ENCODE data around the gene KRTAP16-1.
"Not testable (repeated sequence)": the region's sequence is repeated elsewhere in the genome, so short reads cannot be mapped to it uniquely, and the experiment has no call there.

KRTAP16-1 gene, protein sequence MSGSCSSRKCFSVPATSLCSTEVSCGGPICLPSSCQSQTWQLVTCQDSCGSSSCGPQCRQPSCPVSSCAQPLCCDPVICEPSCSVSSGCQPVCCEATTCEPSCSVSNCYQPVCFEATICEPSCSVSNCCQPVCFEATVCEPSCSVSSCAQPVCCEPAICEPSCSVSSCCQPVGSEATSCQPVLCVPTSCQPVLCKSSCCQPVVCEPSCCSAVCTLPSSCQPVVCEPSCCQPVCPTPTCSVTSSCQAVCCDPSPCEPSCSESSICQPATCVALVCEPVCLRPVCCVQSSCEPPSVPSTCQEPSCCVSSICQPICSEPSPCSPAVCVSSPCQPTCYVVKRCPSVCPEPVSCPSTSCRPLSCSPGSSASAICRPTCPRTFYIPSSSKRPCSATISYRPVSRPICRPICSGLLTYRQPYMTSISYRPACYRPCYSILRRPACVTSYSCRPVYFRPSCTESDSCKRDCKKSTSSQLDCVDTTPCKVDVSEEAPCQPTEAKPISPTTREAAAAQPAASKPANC

DNA sequence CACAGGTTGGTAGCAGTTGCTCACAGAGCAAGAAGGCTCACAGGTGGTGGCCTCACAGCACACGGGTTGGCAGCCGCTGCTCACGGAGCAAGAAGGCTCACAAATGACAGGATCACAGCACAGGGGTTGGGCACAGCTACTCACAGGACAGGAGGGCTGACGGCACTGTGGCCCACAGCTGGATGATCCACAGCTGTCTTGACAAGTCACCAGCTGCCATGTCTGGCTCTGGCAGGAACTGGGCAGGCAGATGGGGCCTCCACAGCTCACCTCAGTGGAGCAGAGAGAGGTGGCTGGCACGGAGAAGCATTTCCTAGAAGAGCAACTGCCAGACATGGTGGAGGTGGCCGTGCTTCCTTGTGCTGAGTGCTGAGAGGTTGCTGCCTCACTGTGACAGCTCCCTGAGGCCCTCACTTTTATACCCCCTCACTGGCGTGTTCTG lies at the start of gene KRTAP16-1:
KRTAP16-1 (minus strand) TSS at position 392 of the 442 bp plus-strand sequence; CDS start at position 336, 56 bp downstream.
- DNase-seq: peak; percentile 31

- DNase-seq: no peak
Measured at GRCh38 chr17:41354536-41354935, 45.4 kb upstream of the KRTAP16-1 start.

DNA sequence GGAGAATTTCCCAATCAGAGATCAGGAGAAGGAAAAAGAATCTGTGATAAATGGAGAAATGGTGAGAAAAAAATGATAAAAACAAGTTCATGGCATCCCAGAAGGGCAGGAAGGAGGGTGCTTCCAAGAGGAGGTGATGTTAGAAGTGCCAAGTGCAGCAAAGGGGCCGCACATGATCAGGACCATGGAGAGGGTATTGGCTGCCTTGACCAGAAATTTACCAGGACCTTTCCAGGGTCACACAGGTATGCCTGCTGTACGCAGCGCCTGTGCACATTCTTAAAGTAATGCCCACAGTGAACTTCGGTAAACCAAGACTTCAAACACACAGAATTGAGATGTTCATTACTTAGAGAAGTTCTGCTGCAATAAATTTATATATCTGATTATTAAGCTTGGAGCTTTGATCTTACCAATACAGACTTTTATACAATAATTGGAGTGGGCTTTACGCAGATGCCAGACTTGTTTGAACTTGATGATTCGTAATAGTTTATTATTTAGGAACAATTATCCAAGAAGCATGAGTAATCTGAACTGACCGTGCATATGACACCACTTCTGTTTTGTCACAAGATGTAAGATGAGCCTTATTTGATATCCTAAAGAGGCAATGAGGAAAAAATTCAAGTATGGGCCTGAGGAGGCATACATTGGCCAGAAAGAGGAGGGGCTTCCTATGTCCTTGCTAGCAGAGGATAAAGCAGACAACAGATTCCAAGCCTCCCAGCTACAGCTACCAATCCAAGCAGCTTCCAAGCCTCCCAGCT lies 43.7 kb upstream of the KRTAP16-1 start:
- DNase-seq: no peak

- DNase-seq: no peak
Measured at GRCh38 chr17:41351177-41351576, 42.1 kb upstream of the KRTAP16-1 start.

DNA sequence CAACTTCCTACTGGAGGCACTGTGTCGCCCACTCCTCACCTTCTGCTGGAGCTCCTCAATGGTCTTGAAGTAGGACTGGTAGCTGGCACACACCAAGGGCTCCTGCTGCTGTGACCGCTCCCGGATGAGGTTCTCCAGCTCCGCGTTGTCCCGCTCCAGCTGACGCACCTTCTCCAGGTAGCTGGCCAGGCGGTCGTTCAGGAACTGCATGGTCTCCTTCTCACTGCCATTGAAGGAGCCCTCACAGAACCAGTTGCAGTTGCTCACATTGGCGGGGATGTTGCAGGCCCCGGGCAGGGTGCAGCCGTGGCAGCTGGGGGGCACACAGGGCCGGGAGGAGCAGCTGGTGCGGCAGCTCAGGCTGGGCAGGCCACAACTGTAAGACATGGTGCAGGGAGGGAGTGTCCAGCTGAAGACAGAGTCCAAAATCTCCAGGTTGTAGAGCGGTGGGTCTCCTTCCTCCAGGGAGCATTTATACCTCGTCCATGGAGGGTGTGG lies 41.3 kb upstream of the KRTAP16-1 start, which contains the start of gene KRT33A:
KRT33A (minus strand) TSS at position 448 of the 498 bp plus-strand sequence; CDS start at position 387, 61 bp downstream.
- DNase-seq: not testable (repeated sequence)

DNA sequence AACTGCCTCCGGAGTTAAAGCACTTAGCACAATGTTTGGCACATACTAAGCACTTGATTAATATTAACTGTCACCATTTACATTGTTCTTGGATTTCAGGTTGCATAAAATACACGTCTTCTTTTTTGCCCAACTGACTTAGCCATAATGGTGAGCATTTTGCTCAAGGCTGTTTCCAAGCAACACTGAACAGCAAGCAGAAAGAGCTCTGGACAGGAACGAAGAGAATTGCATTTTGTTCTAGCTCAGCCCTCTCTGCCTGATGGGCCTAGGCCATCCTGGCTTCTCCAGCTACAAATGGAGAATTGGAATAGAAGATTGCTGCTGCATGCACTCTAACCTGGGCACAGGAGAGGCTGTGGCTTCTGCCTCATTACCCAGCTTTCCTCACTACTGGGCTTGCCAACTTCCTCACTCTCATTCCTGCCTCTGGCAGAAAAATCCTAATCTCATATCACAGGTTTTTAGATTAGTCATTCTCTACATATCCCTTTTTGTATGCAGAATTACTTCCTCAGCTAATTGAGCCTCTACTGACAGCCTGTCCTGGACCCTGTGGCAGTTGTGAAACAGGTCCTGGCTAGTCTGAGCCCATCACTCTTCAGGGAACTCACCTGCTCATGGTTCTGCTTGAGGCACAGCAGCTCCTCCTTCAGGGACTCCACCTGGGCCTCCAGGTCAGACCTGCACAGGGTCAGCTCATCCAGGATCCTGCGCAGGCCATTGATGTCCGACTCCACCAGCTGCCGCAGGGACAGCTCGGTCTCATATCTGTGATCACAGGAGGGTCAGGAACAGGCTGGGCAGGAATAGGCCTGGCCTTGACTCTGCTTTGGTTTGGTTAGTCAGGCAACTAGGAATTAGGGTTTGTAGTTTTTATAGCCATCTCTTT lies 39.0 kb upstream of the KRTAP16-1 start:
- no peak for DNase-seq

GRCh38 chr17:41346421-41346820 lies 37.3 kb upstream of the KRTAP16-1 start:
- DNase-seq: not testable (repeated sequence)

- DNase-seq: no peak
Measured at GRCh38 chr17:41345992-41346391, 36.9 kb upstream of the KRTAP16-1 start.

GRCh38 chr17:41343029-41343428 lies 33.9 kb upstream of the KRTAP16-1 start:
- DNase-seq: no peak

DNA sequence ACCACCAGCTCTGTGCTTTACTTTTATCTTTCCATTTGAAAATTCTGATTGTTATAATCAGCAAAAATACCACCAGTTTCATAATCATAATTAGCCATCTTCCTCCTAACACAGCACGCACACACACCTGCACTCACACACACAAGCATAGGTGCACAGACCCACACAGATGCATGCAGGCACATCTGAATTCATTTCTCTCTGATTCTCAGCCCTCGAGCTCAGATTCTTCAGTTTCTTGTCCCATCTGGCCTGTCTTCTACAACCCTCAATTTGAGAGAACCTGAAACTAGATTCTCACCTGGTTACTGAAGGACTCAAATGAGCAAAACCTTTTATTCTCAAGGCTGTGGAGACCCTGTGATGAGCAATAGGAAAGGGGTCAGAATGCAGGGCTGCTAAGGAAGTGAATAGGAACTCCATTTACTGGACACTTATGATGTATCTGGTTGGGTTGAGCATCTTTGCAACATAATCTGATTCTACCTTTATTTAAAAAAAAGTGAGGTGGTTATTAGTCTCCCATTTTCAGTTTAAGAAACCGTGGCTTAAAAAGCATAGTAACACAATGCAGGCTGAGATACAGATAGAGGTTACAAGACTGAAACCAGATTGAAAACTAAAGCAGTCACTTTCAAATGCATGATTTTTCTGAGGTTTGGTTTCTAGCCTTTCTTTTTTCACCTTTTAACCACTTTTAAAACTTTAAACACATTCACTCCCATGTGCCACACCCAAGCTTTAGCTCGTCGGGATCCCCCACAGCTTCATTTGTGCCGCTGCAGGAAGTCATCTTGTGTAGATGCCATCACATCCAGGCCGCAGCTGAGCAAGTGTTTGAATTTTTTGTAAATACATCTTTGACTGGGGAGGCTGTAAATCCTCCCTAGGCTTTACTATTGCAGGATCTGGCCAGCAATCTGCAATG lies 32.1 kb upstream of the KRTAP16-1 start:
- peak; percentile 46 for DNase-seq

- no peak for DNase-seq
Measured at GRCh38 chr17:41340494-41340893, 31.4 kb upstream of the KRTAP16-1 start.

GRCh38 chr17:41339571-41340172 lies 30.6 kb upstream of the KRTAP16-1 start:
- DNase-seq: no peak

GRCh38 chr17:41338961-41339485 lies 29.9 kb upstream of the KRTAP16-1 start:
- DNase-seq: peak; percentile 41

GRCh38 chr17:41335747-41336146 lies 26.6 kb upstream of the KRTAP16-1 start:
- no peak for DNase-seq

DNA sequence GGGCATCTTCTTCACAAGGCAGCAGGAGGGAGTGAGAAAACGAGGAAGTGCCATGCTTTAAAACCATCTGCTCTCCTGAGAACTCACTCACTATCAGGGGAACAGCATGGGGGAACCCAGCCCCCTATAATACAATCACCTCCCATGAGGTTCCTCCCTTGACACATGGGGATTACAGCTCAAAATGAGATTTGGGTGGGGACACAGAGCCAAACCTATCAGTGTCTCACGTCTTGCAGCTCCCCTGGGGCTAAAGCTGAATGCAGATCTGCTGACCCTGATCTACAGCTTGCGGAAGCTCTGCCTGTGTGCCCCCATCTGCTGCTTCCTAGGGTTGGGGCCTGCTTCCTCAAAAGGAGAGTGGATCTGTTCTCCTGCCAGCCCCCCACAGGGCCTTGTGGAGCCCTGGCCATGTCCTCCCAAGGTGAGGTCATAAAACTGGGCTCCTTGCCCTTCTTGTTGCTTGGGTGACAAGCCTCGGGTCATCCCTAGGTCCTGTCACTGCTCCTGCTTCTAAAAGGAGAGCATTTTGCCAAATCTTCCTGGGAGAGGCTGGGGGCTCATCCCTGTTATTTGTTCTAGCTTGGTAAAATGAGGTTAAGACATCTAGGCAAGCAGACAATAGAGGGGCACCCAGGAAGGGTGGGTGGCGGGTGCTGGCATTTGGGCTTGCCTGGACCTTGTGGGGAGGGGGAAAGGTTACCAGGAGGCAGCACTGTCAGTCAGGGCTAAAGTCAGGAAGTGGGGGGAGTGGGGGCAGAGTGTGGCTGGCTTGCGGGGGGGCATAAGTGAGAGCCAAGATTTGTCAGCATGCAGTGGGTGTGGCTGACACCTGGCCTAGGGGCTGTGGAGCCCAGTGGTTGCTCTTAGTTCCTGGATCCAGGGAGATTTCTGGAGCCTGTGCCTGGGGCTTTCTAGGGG lies 25.5 kb upstream of the KRTAP16-1 start:
- DNase-seq: no peak

GRCh38 chr17:41333836-41334235 lies 24.7 kb upstream of the KRTAP16-1 start:
- no peak for DNase-seq

DNA sequence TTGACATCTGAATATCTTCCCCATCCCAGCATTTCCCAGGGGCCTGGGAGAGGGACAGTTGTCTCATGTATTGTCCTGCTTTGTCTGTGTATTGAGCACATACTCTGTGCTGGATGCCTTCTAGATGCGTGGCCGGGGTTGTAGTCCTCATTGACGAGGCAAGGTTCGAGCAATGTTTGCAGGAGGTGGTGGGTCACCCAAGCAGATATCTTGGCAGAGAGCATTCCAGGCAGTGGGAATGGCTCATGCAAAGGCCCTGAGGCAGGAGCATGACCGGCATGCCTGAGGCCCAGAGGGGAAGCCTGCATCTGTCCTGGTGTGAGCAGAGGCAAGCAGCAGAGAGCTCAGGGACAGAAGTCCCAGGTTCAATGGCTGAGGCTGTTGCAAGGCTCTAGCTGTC lies 24.0 kb upstream of the KRTAP16-1 start:
- DNase-seq: no peak

DNA sequence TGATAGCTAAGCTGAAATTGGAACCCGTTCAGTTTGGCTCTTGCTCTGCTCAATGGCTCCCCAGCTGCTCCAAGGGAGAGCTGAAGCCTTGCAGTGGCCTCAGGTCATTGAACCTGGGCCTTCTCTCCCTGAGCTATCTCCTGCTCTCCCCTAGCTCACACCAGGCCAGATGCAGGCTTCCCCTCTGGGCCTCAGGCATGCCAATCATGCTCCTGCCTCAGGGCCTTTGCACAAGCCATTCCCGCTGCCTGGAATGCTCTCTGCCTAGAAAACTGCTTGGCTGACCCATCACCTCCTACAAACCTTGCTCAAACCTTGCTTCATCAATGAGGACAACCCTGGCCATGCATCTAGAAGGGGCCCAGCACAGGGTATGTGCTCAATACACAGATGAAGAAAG lies 23.1 kb upstream of the KRTAP16-1 start:
- no peak for DNase-seq

DNA sequence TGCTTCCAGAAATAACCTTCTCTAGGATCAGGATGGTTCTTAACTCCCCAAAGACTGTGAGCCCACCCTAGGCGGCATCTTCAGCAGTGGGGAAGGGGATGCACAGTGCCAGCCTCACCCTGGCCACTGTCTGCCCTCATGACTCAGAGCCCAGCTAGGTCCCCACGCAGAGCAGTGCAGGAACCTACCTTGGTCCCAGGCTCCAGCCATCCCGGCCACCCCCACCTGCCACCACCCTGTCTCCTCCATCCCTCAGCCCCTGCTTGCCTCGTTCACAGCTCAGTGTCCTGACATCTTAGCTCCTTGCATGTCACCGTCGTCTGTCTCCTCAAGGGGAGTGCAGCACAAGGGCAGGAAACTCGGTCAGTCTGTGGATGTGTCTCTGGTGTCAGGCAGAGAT lies 22.5 kb upstream of the KRTAP16-1 start:
- no peak for DNase-seq

Measured in stimulated activated CD4-positive, alpha-beta T cell treated with anti-CD3 and anti-CD28 coated beads, Interleukin-4, amount 100 ng/mL, for 24 hours (primary cell).